Hippocampal formation (tissue), 2 donors: Measurements from ENCODE around the gene PDZD2.
A peak's percentile ranks its signal among the peaks of the same experiment; 100 is the strongest.

Source experiments
- DNase-seq, 2 donors: peaks; one replicate each; lab custom pipeline; 2025; lab: John Stamatoyannopoulos, UW

The PDZD2 gene

GRCh38 chr5:31824869-31825517 lies 186.1 kb downstream of the PDZD2 start:
- no peak for DNase-seq

DNA sequence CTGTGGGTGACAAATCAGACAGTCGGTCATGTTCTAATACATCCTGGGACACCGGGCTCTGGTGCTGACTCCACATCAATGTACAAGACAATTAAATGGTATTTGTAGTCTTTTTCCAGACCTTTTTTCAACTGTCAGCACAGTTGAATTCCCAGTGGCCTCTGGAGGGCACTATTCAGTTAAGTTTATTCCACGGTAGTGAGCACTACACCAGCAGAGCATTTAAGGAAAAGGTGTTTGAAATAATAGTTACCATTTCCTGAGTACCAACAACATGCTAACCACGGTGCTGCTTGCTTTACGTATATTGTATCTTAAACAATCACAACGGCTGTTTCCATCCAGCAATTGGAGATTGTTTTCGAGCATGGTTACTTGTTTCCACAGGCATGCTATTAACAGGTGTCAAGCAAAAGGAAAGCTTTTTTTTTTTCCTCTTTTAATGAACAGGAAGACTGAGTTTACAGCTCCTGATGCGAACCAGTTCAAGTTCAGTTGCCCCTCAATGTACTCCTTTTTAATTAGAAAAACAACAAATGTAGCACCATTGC lies 186.7 kb downstream of the PDZD2 start:
- peak; percentile 54 to 59 for DNase-seq

DNA sequence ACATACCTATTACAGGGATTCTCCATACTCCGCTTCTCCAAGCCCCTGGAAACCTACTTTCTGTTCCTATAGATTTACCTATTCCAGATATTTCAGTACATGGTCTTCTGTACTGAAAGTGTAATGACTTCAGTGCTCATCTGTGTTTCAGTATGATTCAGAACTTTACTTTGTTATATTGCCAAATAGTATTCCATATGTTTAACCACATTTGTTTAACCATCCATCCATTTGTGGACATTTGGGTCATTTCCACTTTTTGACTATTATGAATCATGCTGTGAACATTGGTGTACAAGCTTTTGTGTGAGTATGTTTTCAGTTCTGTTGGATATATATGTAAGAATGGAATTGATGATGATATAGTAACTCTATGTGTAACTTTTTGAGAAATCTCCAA lies 188.9 kb downstream of the PDZD2 start:
- DNase-seq, result no peak

DNA sequence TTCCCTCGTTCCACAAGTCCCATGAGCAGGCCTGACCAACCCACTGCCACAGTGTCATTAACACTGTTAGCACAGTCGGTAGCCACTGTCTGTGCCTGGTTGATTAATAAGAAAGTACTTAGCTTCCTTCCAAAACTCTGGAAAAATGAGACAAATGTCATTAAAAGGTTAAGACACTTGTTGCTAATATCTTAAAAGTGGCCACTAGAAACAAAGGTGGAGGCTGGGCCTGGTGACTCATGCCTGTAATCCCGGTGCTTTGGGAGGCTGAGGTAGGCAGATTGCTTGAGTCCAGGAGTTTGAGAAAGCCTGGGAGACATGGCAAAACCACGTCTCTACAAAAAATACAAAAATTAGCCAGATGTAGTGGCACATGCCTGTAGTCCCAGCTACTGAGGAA lies 194.0 kb downstream of the PDZD2 start:
- DNase-seq, result no peak

DNA sequence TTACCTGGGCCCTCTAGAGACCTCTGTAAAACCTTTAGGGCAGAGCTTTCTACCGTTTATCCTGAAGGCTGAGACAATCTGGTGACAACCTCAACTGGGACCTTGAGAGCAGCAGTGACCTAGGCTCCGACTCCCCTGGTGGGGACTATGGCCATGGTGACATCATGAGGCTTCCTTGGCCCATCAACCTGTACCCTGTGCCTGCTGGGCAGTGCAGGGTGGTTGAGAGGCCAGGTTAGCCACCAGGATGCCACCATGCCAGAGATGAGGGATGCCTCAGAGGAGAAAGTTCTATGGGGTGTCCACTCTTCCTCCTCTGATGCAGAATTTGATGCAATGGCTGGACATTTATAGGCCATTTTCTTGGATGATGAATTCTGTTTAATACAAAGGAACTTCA lies 194.8 kb downstream of the PDZD2 start:
- DNase-seq, result no peak

GRCh38 chr5:31844622-31845345 lies 205.9 kb downstream of the PDZD2 start:
- DNase-seq, result no peak

GRCh38 chr5:31845361-31845760 lies 206.4 kb downstream of the PDZD2 start:
- no peak for DNase-seq

- no peak for DNase-seq
These were observed 208.0 kb downstream of the PDZD2 start for GRCh38 chr5:31846934-31847333.

GRCh38 chr5:31847354-31847753 lies 208.4 kb downstream of the PDZD2 start:
- DNase-seq, result peak in 1 of 2 donors; percentile 43

DNA sequence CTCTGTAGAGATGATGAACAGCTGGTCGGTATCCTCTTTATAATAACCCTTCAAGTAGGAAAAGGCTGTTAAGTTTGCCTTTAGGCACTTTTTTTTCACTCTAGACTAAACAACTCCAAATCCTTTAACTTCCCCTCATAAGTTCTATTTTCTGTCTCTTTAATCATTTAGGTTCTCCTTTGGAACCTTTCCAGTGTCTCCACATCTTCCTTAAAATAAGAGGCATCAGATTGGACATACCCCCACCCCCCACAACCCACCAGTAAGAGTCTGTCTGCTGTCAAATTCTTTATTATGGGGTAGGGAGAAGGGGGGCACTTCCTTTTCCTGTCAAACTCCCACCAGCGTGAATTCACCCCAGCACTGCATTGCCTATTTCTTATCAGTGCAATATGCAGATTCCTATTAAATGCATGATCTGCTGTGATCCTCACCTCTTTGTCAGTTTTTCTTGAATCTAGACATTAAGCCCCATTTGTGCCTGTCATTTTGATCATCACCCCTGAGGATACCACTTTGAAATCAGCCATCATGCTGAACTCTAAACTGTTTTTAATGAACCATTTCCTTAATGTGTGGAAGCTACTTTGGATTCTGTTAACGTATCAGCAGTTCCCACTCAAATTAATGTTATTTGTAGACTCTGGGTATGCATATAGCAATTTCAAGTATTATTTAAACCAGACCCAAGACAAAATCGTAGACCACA lies 212.2 kb downstream of the PDZD2 start:
- DNase-seq, result no peak

- DNase-seq, result no peak
These were observed 214.6 kb downstream of the PDZD2 start for GRCh38 chr5:31853398-31854135.

DNA sequence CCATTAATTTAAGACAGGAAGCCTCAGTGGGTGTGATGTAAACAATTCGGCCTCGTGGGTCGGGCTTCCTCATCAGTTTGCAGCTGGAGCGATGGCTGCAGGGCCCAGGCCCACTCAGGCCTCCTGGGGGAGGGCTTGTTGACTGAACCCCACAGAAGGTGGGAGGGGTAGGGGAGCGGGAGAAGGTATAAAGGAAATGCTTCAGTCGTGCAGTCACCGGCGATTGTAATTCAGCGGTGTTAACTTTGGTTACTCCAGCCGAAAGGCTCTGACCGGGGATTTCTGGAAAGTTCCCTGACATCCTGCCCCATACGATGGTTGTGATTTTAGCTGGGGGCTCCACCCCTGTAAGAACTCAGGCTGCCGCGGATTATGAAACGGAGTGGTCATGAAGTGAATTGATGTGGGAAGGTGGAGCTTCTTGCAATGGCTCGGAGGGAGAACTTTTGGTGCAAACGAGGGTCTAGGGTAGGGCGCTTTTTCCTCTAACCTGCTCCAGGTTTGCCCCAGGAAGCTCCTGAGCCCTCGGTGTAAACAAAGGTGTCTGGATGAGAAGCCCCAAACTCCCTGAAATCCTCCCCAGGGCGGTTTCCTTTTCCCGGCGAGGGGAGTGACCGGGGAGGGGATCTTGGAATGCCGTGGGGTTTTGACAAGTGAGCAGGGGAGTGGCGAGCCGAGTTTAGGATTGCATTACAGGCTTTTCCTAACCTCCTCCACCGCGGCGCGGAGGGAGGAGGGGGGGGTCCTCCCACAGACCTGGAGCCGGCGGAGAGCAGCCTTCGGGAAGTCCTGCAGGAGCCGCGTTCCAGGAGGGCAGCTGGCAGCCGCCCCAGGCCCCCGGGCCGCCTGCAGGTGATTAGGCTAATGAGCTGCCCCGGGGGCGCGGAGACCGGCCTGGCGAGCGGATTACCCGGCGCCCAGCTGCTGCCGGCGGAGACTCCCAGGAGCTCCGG lies 215.5 kb downstream of the PDZD2 start:
- DNase-seq, result no peak

GRCh38 chr5:31855134-31856040 lies 216.5 kb downstream of the PDZD2 start:
- peak; percentile 45 to 62 for DNase-seq

DNA sequence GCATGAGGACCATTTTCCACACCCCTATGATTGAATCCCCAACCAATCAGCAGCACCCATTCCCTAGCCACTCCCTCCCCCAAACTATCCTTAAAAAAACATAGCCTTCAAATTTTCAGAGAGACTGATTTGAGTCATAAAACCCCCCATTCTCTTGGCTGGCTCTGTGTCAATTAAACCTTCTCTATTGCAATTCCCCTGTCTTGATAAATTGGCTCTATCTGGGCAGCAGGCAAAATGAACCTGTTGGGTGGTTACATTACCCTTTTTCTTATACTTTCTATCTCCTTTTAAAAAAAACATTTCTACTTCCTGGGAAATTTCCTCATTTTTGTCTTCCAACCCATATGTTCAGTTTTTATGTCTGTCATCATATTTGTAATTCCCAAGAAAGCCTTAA lies 220.2 kb downstream of the PDZD2 start:
- DNase-seq, result no peak

GRCh38 chr5:31860278-31860677 lies 221.3 kb downstream of the PDZD2 start:
- DNase-seq, result no peak

- no peak for DNase-seq
These were observed 221.9 kb downstream of the PDZD2 start for GRCh38 chr5:31860726-31861433.

DNA sequence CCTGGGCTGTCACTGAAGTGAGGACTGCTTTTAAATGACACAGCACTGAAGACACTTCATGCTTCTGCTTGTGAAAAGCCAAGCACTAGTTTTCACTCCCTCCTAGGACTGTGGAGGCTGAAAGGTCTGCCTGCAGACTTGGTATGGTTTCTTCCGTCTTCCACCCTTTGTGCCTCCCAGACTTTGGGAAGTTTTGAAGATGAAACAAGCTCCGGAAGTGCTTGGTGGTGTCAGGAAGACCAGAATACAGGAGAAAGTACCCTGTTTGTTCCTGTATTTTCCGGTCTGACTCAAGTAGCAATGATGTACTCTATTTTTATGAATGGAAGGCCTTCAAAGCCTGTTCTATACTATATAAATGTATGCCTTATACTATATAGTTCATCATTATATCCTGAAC lies 222.7 kb downstream of the PDZD2 start:
- no peak for DNase-seq

- no peak for DNase-seq
These were observed 225.1 kb downstream of the PDZD2 start for GRCh38 chr5:31863991-31864411.

- DNase-seq, result no peak
These were observed 227.2 kb downstream of the PDZD2 start for GRCh38 chr5:31866166-31866565.
